ENCODE results near the gene MTARC1. TPM values are rescaled to one million over a fixed set of nuclear protein-coding genes. Genes with fewer than 3 reads are reported as not detected.

Gene MTARC1
- total RNA-seq, 1 experiment from 2014 or later = 26.5 TPM

- no peak for TF ChIP-seq JUND (IDR thresholded peaks at IDR 0.05)
- no peak for TF ChIP-seq CEBPB (IDR thresholded peaks at IDR 0.05; ENCODE audit: low read depth)
- TF ChIP-seq ZNF274 (IDR thresholded peaks at IDR 0.05; ENCODE audit: low read depth, low read length) = no peak
- no peak for TF ChIP-seq SRF (IDR thresholded peaks at IDR 0.05; ENCODE audit: low read depth)
- TF ChIP-seq, protein P1, sequence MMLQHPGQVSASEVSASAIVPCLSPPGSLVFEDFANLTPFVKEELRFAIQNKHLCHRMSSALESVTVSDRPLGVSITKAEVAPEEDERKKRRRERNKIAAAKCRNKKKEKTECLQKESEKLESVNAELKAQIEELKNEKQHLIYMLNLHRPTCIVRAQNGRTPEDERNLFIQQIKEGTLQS (IDR thresholded peaks at IDR 0.05) = no peak
- no peak for TF ChIP-seq RAD21 (IDR thresholded peaks at IDR 0.05; ENCODE audit: low read depth)
- no peak for TF ChIP-seq FOSL1 (IDR thresholded peaks at IDR 0.05; ENCODE audit: low read depth)
- no peak for TF ChIP-seq EZH2 (IDR thresholded peaks at IDR 0.05)
- no peak for TF ChIP-seq EGR1 (IDR thresholded peaks at IDR 0.05; ENCODE audit: low read depth)
- no peak for TF ChIP-seq TCF7L2 (IDR thresholded peaks at IDR 0.05; ENCODE audit: borderline replicate concordance, extremely low read depth, insufficient read depth, insufficient read length)
- TF ChIP-seq SIN3A (IDR thresholded peaks at IDR 0.05; ENCODE audit: low read depth) = no peak
- no peak for TF ChIP-seq EZH2phosphoT487 (IDR thresholded peaks at IDR 0.05; ENCODE audit: borderline replicate concordance)
- TF ChIP-seq REST (IDR thresholded peaks at IDR 0.05; ENCODE audit: low read depth) = no peak
- Histone ChIP-seq H3K9me2 (ENCODE audit: insufficient read depth) (no peaks in the 10 kb centered on the region), H3K4me3 (replicated peaks in 1 of 2; ENCODE audit: low read depth in 1 of 2, low read length in 2 of 2) (no peak overlapping the region), H3K27ac (ENCODE audit: low read depth, low read length) (no peak overlapping the region), H4K20me1 (ENCODE audit: insufficient read depth) (no peaks in the 10 kb centered on the region), H3K79me2 (ENCODE audit: insufficient read depth, low read length) (no peaks in the 10 kb centered on the region), H3K9me3 (ENCODE audit: control insufficient read depth in 1 of 2, insufficient read depth in 1 of 2, low read depth in 1 of 2, low read length in 2 of 2) (no peaks in the 10 kb centered on the region), H3K36me3 (ENCODE audit: control insufficient read depth in 1 of 2, insufficient read depth in 2 of 2, low read length in 2 of 2) (peaks cover 0 to 4% of the 10 kb centered on the region in 2 experiments; a peak in 1 of 4 replicates), H3K4me1 (ENCODE audit: control insufficient read depth in 1 of 2, insufficient read depth in 2 of 2, low read length in 2 of 2) (no peaks in the 10 kb centered on the region), H3K4me2 (ENCODE audit: low read length) (no peak overlapping the region), H3K27me3 (ENCODE audit: insufficient read depth, low read length) (no peaks in the 10 kb centered on the region), H2AFZ (ENCODE audit: low read depth, low read length, poor library complexity, severe bottlenecking) (no peak overlapping the region), H3K9ac (ENCODE audit: low read length) (no peak overlapping the region)
- ATAC-seq (no peak), DNase-seq (ENCODE audit: low read depth, low spot score) (no peak)
- intact Hi-C loops (cut with micrococcal nuclease) = no loop called here
- ChIA-PET CTCF (no interaction called here), RAD21 (ENCODE audit: low non-redundant PET in 1 of 2, low total read pairs in 2 of 2, uncharacterized antibody in 2 of 2, unreplicated experiment in 2 of 2) (no interaction called here), POLR2A (no interaction called here)
- BruUV-seq (replicated peaks) = no TSS peak
These were observed 10.3 kb downstream of the MTARC1 start for GRCh38 chr1:220797044-220797443.
